ENCODE data around the gene DNAJA2. TPM values are rescaled to one million over a fixed set of nuclear protein-coding genes. Genes with fewer than 3 reads are reported as not detected.
"Not testable (repeated sequence)": the region's sequence is repeated elsewhere in the genome, so short reads cannot be mapped to it uniquely, and the experiment has no call there.

Gene DNAJA2
- total RNA-seq, 1 donor from 2014 or later, result 63.4 TPM

GRCh38 chr16:46950009-46950408, 23.5 kb downstream of the DNAJA2 start:
- TF ChIP-seq, protein P1, sequence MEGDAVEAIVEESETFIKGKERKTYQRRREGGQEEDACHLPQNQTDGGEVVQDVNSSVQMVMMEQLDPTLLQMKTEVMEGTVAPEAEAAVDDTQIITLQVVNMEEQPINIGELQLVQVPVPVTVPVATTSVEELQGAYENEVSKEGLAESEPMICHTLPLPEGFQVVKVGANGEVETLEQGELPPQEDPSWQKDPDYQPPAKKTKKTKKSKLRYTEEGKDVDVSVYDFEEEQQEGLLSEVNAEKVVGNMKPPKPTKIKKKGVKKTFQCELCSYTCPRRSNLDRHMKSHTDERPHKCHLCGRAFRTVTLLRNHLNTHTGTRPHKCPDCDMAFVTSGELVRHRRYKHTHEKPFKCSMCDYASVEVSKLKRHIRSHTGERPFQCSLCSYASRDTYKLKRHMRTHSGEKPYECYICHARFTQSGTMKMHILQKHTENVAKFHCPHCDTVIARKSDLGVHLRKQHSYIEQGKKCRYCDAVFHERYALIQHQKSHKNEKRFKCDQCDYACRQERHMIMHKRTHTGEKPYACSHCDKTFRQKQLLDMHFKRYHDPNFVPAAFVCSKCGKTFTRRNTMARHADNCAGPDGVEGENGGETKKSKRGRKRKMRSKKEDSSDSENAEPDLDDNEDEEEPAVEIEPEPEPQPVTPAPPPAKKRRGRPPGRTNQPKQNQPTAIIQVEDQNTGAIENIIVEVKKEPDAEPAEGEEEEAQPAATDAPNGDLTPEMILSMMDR (conservative IDR thresholded peaks at IDR 0.05), result no peak
- no peak for DNase-seq (ENCODE audit: extremely low spot score, unreplicated experiment)
- Mint-ChIP-seq H3K4me1 (ENCODE audit: unreplicated experiment) (peaks cover 4% of the 10 kb centered on the region), H3K36me3 (peaks cover under 1% of the 10 kb centered on the region), H3K4me3 (no peak overlapping the region), H3K27ac (no peak overlapping the region), H3K27me3 (no peaks in the 10 kb centered on the region), H3K9me3 (no peaks in the 10 kb centered on the region)

GRCh38 chr16:46949241-46949892, 24.1 kb downstream of the DNAJA2 start:
- H3K4me3 Mint-ChIP-seq, result no peak overlapping the region
- H3K4me1 Mint-ChIP-seq (ENCODE audit: unreplicated experiment), result peaks cover 4% of the 10 kb centered on the region
- no peak for DNase-seq (ENCODE audit: extremely low spot score, unreplicated experiment)
- TF ChIP-seq, protein P1 (conservative IDR thresholded peaks at IDR 0.05), result no peak
- H3K36me3 Mint-ChIP-seq, result no peaks in the 10 kb centered on the region
- H3K27ac Mint-ChIP-seq, result peak overlapping the region; percentile 43
- H3K9me3 Mint-ChIP-seq, result no peaks in the 10 kb centered on the region
- H3K27me3 Mint-ChIP-seq, result no peaks in the 10 kb centered on the region

DNA sequence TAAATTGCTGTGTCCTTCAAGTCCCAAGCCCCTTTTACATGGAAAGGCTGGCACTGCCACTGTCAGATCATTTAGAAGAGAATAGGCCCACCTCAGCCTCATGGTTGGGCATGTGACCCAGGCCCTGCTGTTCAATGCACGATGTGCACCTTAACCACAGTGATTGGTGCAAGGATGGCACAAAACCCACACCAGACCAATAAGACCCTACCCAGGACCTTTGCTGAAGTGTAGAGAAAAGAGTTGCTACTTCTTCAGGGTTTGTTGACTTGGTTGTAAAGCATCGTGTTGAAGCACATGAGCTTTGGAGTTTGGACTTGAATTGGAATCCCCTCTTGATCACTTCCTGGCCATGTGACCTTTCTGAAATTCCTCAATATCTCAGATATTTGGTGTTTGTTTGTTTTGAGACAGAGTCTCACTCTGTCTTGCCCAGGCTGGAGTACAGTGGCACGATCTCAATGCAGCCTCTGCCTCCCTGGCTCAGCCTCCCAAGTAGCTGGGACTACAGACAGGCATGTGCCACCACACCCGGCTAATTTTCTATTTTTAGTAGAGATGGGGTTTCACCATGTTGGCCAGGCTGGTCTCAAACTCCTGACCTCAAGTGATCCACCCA, 24.8 kb downstream of the DNAJA2 start:
- DNase-seq (ENCODE audit: extremely low spot score, unreplicated experiment), result no peak
- Mint-ChIP-seq H3K36me3 (no peaks in the 10 kb centered on the region), H3K9me3 (no peaks in the 10 kb centered on the region)

GRCh38 chr16:46947900-46948547, 25.4 kb downstream of the DNAJA2 start:
- H3K36me3 Mint-ChIP-seq, result no peaks in the 10 kb centered on the region
- DNase-seq (ENCODE audit: extremely low spot score, unreplicated experiment), result no peak
- peaks cover 4% of the 10 kb centered on the region for H3K4me1 Mint-ChIP-seq (ENCODE audit: unreplicated experiment)
- no peak overlapping the region for H3K4me3 Mint-ChIP-seq
- no peaks in the 10 kb centered on the region for H3K27me3 Mint-ChIP-seq
- H3K27ac Mint-ChIP-seq, result no peak overlapping the region
- TF ChIP-seq, protein P1 (conservative IDR thresholded peaks at IDR 0.05), result peak; percentile 79
- no peaks in the 10 kb centered on the region for H3K9me3 Mint-ChIP-seq

More for the DNA sequence above, 24.8 kb downstream of the DNAJA2 start:
- Mint-ChIP-seq H3K4me1 (ENCODE audit: unreplicated experiment) (peaks cover 4% of the 10 kb centered on the region), H3K4me3 (no peak overlapping the region), H3K27me3 (no peaks in the 10 kb centered on the region), H3K27ac (no peak overlapping the region)
- TF ChIP-seq, protein P1 (conservative IDR thresholded peaks at IDR 0.05), result no peak

GRCh38 chr16:46944713-46945112, 28.8 kb downstream of the DNAJA2 start:
- H3K27ac Mint-ChIP-seq; H3K4me1 Mint-ChIP-seq (ENCODE audit: unreplicated experiment); H3K36me3 Mint-ChIP-seq; DNase-seq (ENCODE audit: extremely low spot score, unreplicated experiment); H3K9me3 Mint-ChIP-seq; H3K27me3 Mint-ChIP-seq; H3K4me3 Mint-ChIP-seq: not testable (repeated sequence)

GRCh38 chr16:46937536-46937935, 35.9 kb downstream of the DNAJA2 start:
- H3K4me1 Mint-ChIP-seq (ENCODE audit: unreplicated experiment), result no peaks in the 10 kb centered on the region
- H3K36me3 Mint-ChIP-seq, result no peaks in the 10 kb centered on the region
- no peaks in the 10 kb centered on the region for H3K27me3 Mint-ChIP-seq
- TF ChIP-seq, protein P1 (conservative IDR thresholded peaks at IDR 0.05), result no peak
- no peak overlapping the region for H3K4me3 Mint-ChIP-seq
- H3K27ac Mint-ChIP-seq, result no peak overlapping the region
- no peaks in the 10 kb centered on the region for H3K9me3 Mint-ChIP-seq
- DNase-seq (ENCODE audit: extremely low spot score, unreplicated experiment), result no peak
